H1 (cell line): ENCODE data around the gene ZNF511. TPM values are rescaled to one million over a fixed set of nuclear protein-coding genes. Genes with fewer than 3 reads are reported as not detected.

ENCODE experiments used
- polyA plus RNA-seq, 7 experiments: library from polyadenylated mRNA; depleted of rRNA in 3 of 7; stranded (reverse) in 5 of 7; unstranded in 2 of 7; fragments of >200 nt in 5 of 7; fragments of 200-250 nt in 2 of 7; gene quantifications; 1 replicate in 5 of 7; 2 replicates in 1 of 7; 4 replicates in 1 of 7; pipeline versions ENCODE4 v1.2.1 to v1.2.3, GENCODE V29; 2011 to 2013; ENCODE audit warnings: missing spikeins in 2 of 7, mixed read lengths in 2 of 7
- small RNA-seq: library from polyadenylated mRNA; stranded (forward); fragments of <200 nt; extraction: miRNeasy Mini kit (QIAGEN cat#:217004); gene quantifications from one replicate; pipeline ENCODE3, GENCODE V24; 2013; ENCODE audit not compliant: insufficient read depth
- total RNA-seq: library from RNA; stranded (reverse); fragmentation: NEBNext Ultra II Directional; extraction: Animal tissue kit (Norgen Biotek cat#: 25700); gene quantifications from 2 replicates; pipeline ENCODE4 v1.2.1, GENCODE V29; 2021

ZNF511 gene
- total and polyA plus RNA-seq, 2 of the 8 experiments (the other 6 are each of a cell fraction or from before 2014, with no cell fraction given): 55.4 to 71.7 TPM

Small RNA genes within 50 kb of the gene (small RNA-seq; reads per million reads assigned to genes)
- not detected for gene BANF1P2

Other genes starting within 250 kb of the ZNF511 start
- gene ADGRA1, start 221.0 kb upstream of the ZNF511 start, total RNA-seq: 0.08 and 0.17 TPM in 2 replicates
- 0.21 and 0.24 TPM in 2 replicates for gene ADGRA1, start 221.0 kb upstream of the ZNF511 start, polyA plus RNA-seq (2011; rRNA removed)
- 16.7 and 19.3 TPM in 2 replicates for gene KNDC1, start 148.7 kb upstream of the ZNF511 start, total RNA-seq
- 7.5 and 10.4 TPM in 2 replicates for gene KNDC1, start 148.7 kb upstream of the ZNF511 start, polyA plus RNA-seq (2011; rRNA removed)
- 21.7 and 21.8 TPM in 2 replicates for gene UTF1, start 78.7 kb upstream of the ZNF511 start, total RNA-seq
- 0.47 and 0.97 TPM in 2 replicates for gene UTF1, start 78.7 kb upstream of the ZNF511 start, polyA plus RNA-seq (2011; rRNA removed)
- gene VENTX, start 71.1 kb upstream of the ZNF511 start, total RNA-seq: 4.7 and 5.6 TPM in 2 replicates
- 5.6 and 7.8 TPM in 2 replicates for gene VENTX, start 71.1 kb upstream of the ZNF511 start, polyA plus RNA-seq (2011; rRNA removed)
- gene ADAM8, start 32.0 kb upstream of the ZNF511 start, total RNA-seq: 4.4 and 4.6 TPM in 2 replicates
- 4.6 and 6.0 TPM in 2 replicates for gene ADAM8, start 32.0 kb upstream of the ZNF511 start, polyA plus RNA-seq (2011; rRNA removed)
- 51.9 and 54.2 TPM in 2 replicates for gene TUBGCP2, start within 50 bp of the ZNF511 start, total RNA-seq
- 34.9 and 43.9 TPM in 2 replicates for gene TUBGCP2, start within 50 bp of the ZNF511 start, polyA plus RNA-seq (2011; rRNA removed)
- gene CALY, start 28.0 kb downstream of the ZNF511 start, total RNA-seq: 1.3 and 1.7 TPM in 2 replicates
- 1.5 and 3.2 TPM in 2 replicates for gene CALY, start 28.0 kb downstream of the ZNF511 start, polyA plus RNA-seq (2011; rRNA removed)
- gene PRAP1, start 38.5 kb downstream of the ZNF511 start, total RNA-seq: 0.61 TPM in 1 of 2 replicates, not detected in the other
- gene PRAP1, start 38.5 kb downstream of the ZNF511 start, polyA plus RNA-seq (2011; rRNA removed): 1.4 and 1.6 TPM in 2 replicates
- 21.1 and 22.0 TPM in 2 replicates for gene FUOM, start 49.1 kb downstream of the ZNF511 start, total RNA-seq
- 30.4 and 41.6 TPM in 2 replicates for gene FUOM, start 49.1 kb downstream of the ZNF511 start, polyA plus RNA-seq (2011; rRNA removed)
- gene ECHS1, start 64.4 kb downstream of the ZNF511 start, total RNA-seq: 101 and 108 TPM in 2 replicates
- 41.7 and 52.2 TPM in 2 replicates for gene ECHS1, start 64.4 kb downstream of the ZNF511 start, polyA plus RNA-seq (2011; rRNA removed)
- gene PAOX, start 70.3 kb downstream of the ZNF511 start, total RNA-seq: 4.2 and 4.3 TPM in 2 replicates
- 3.7 and 6.5 TPM in 2 replicates for gene PAOX, start 70.3 kb downstream of the ZNF511 start, polyA plus RNA-seq (2011; rRNA removed)
- 56.6 and 57.8 TPM in 2 replicates for gene MTG1, start 85.2 kb downstream of the ZNF511 start, total RNA-seq
- gene MTG1, start 85.2 kb downstream of the ZNF511 start, polyA plus RNA-seq (2011; rRNA removed): 81.6 and 97.2 TPM in 2 replicates
- 0.24 and 0.42 TPM in 2 replicates for gene SPRN, start 115.7 kb downstream of the ZNF511 start, total RNA-seq
- 0.23 and 0.30 TPM in 2 replicates for gene SPRN, start 115.7 kb downstream of the ZNF511 start, polyA plus RNA-seq (2011; rRNA removed)
- 0.10 and 0.19 TPM in 2 replicates for gene SCART1, start 145.0 kb downstream of the ZNF511 start, total RNA-seq
- 0.14 and 0.22 TPM in 2 replicates for gene SCART1, start 145.0 kb downstream of the ZNF511 start, polyA plus RNA-seq (2011; rRNA removed)
- not detected in 2 replicates for gene CYP2E1, start 218.4 kb downstream of the ZNF511 start, total RNA-seq
- 0.11 TPM in 2 replicates for gene CYP2E1, start 218.4 kb downstream of the ZNF511 start, polyA plus RNA-seq (2011; rRNA removed)